ENCODE results near the gene C15orf40. TPM values are rescaled to one million over a fixed set of nuclear protein-coding genes. Genes with fewer than 3 reads are reported as not detected.

The C15orf40 gene
- 10 to 100 TPM in 2 of 4 donors, 1 to 10 TPM in 2; 2.0 to 21.2 (median 8.3) TPM for total RNA-seq

DNA sequence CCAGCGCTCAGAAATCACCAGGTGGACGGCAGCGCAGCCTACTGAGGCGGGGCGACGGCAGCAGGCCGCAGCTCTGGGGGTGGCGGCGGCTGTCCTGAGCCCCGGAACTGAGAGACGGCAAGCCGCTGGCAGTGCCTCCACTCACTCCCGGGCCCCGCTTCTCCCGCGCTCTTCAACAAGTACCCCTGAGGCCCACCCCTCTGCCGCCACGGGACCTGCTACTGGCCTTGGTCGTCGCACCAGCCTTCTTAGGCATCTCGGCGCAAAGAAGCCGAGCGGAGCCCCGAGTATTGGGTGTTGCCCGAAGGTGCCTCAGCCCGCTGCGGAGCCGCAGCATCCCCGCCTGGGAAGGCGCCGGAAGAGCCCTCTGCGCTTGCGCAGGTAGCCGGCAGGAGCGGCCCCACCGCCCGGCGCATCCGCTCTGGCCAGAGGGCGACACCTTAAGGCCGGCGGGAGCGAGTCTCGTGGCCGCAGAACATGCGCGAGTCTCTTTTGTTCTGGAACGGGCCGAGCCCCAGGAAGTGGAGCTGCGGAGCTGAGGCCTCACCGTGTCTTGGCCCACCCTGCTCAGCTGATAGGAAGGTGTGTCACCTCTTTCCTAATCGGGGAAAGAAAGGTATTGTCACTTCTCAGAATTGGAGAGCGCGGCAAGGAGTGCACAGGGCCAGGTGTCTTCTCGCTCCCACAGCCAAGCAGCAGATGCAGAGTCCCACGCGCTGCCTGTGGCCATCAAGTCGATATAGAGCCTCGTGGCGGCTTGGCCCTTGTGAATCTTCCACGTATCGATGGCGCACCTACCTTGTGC, at the start of gene C15orf40:
TSS of gene C15orf40 (minus strand) at position 369 of the 805 bp plus-strand sequence. CDS start at position 337, 32 bp downstream.
- DNase-seq: peak; percentile 82 to 86
- Histone ChIP-seq H3K9me3 (no peaks in the 10 kb centered on the region), H3K27me3 (no peaks in the 10 kb centered on the region), H3K27ac (peak within 1 kb of the TSS; percentile 69 to 83), H3K4me1 (no peaks in the 10 kb centered on the region), H3K36me3 (no peaks in the 10 kb centered on the region), H3K4me3 (peak within 1 kb of the TSS; percentile 98)
- TF ChIP-seq CTCF (IDR thresholded peaks at IDR 0.05) (peak; percentile 82 to 93 (median 84)), POLR2A (IDR thresholded peaks at IDR 0.05) (peak; percentile 59 to 75)
- intact Hi-C loops (cut with DNase I; ENCODE audit: low total_unique reads): no loop called here

GRCh38 chr15:83057696-83058376, 46.4 kb upstream of the C15orf40 start:
- intact Hi-C loops (cut with DNase I; ENCODE audit: low total_unique reads): no loop called here
- peak in 1 of 2 donors; percentile 30 for DNase-seq

DNA sequence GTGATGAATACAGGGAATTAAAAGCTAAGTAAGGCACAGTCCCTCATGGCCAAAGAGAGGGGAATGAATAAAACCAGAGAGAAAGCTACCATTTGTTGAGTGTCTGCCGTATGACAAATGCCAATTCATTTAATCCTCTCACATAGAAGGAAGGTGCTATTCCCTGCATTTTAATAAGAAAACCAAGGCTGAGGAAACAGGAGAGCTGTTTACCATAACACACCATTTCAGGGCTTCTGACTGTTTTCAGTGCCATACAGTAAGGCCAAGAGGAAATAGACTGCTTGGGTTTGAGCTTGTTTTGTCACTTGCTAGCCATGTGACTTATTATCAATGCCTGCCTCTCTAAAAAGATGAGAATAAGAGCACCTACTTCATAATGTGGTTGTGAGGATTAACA, 45.6 kb upstream of the C15orf40 start:
- no peak overlapping the region for H3K4me3 ChIP-seq
- no peaks in the 10 kb centered on the region for H3K9me3 ChIP-seq
- H3K27me3 ChIP-seq: no peaks in the 10 kb centered on the region
- intact Hi-C loops (cut with DNase I; ENCODE audit: low total_unique reads): no loop called here
- no peak for DNase-seq
- H3K27ac ChIP-seq: no peak overlapping the region
- no peaks in the 10 kb centered on the region for H3K36me3 ChIP-seq
- H3K4me1 ChIP-seq: no peaks in the 10 kb centered on the region
- TF ChIP-seq POLR2A (IDR thresholded peaks at IDR 0.05) (no peak), CTCF (IDR thresholded peaks at IDR 0.05) (no peak)

More at GRCh38 chr15:83057696-83058376, 46.4 kb upstream of the C15orf40 start:
- Histone ChIP-seq H3K4me3 (no peak overlapping the region), H3K9me3 (no peaks in the 10 kb centered on the region), H3K4me1 (no peaks in the 10 kb centered on the region), H3K36me3 (no peaks in the 10 kb centered on the region), H3K27me3 (no peaks in the 10 kb centered on the region), H3K27ac (peak overlapping the region; percentile 33 to 39)
- TF ChIP-seq CTCF (IDR thresholded peaks at IDR 0.05) (no peak), POLR2A (IDR thresholded peaks at IDR 0.05) (no peak)

DNA sequence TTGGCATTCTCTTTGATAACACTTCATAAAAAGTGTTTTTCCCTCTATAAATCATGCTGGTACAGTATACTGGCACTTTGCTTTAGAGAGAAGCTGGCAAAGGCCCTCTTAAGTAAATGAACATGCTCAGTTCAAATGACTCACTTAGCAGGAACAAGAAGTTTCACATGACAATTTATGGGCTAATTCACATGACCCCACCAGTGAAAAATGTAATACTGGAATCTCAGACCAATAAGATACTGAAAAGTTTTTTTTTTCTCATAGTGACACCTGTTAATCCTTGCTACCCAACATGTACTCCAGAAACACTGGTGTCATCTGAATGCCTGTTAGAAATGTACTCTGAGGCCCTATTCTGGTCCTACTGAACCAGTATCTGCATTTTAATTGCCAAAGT, 41.7 kb upstream of the C15orf40 start:
- Histone ChIP-seq H3K4me1 (no peaks in the 10 kb centered on the region), H3K9me3 (no peaks in the 10 kb centered on the region), H3K4me3 (no peak overlapping the region), H3K27ac (no peak overlapping the region), H3K27me3 (no peaks in the 10 kb centered on the region), H3K36me3 (no peaks in the 10 kb centered on the region)
- intact Hi-C loops (cut with DNase I; ENCODE audit: low total_unique reads): no loop called here
- TF ChIP-seq CTCF (IDR thresholded peaks at IDR 0.05) (no peak), POLR2A (IDR thresholded peaks at IDR 0.05) (no peak)
- DNase-seq: no peak

Measured in uterus (tissue), 4 donors.